Tibial artery (tissue), 4 donors: ENCODE measurements around the gene CD63.

ENCODE experiments used
- DNase-seq, 2 donors: peaks; one replicate each; pipeline ENCODE4 v3.0.0-alpha.2; 2019
- H3K27ac ChIP-seq, 2 donors: fragments of 200-600 bp; sonication (generic) in 1 of 2; 1 replicate in 1 of 2; 2 replicates in 1 of 2; pipeline ENCODE4 v1.5.1; 2018 to 2019; ENCODE audit warnings: mild to moderate bottlenecking in 1 of 2
- H3K27me3 ChIP-seq, 2 donors: fragments of 200-600 bp; sonication (generic) in 1 of 2; one replicate each; pipeline versions ENCODE4 v1.5.1 to v1.6.0; 2016 to 2019
- H3K36me3 ChIP-seq, 3 donors: fragments of 200-600 bp; sonication (generic) in 2 of 3; one replicate each; pipeline ENCODE4 v1.5.1; 2016 to 2019; ENCODE audit warnings: mild to moderate bottlenecking in 2 of 3
- H3K4me1 ChIP-seq, 4 donors: fragments of 200-600 bp; sonication (generic) in 2 of 4; 1 replicate in 3 of 4; 2 replicates in 1 of 4; pipeline ENCODE4 v1.5.1; 2016 to 2019
- H3K4me3 ChIP-seq, 2 donors: fragments of 200-600 bp; sonication (generic) in 1 of 2; 1 replicate in 1 of 2; 2 replicates in 1 of 2; pipeline ENCODE4 v1.5.1; 2018 to 2019; ENCODE audit warnings: mild to moderate bottlenecking in 2 of 2
- H3K9me3 ChIP-seq, 3 donors: fragments of 200-600 bp; sonication (generic) in 1 of 3; one replicate each; pipeline ENCODE4 v1.5.1; 2016 to 2019
- CTCF ChIP-seq, 2 experiments: fragments of 200-600 bp in 1 of 2; fragments of 450-650 bp in 1 of 2; IDR thresholded peaks; one replicate each; pipeline ENCODE4 v1.5.1; 2017 to 2019; ENCODE audit warnings: antibody characterized with exemption in 2 of 2, mild to moderate bottlenecking in 1 of 2, moderate library complexity in 1 of 2
- intact Hi-C: fragments of 100-400 bp; cut with DNase I; formaldehyde crosslinking; loops from one replicate; pipeline ENCODE4 v1.15.0; 2023; ENCODE audit warnings: low total_unique reads

Gene CD63

GRCh38 chr12:55684761-55685370 is 43.9 kb downstream of the CD63 start:
- no peak for TF ChIP-seq CTCF (IDR thresholded peaks at IDR 0.05)
- Histone ChIP-seq H3K27ac (no peak overlapping the region), H3K4me3 (no peak overlapping the region), H3K36me3 (peaks cover 37 to 51% (median 47%) of the 10 kb centered on the region in 3 donors), H3K27me3 (no peaks in the 10 kb centered on the region), H3K4me1 (peaks cover 0 to 15% (median 11%) of the 10 kb centered on the region in 4 donors), H3K9me3 (no peaks in the 10 kb centered on the region)
- peak in 1 of 2 donors; percentile 51 for DNase-seq
- intact Hi-C loops, result loop anchor here (5.0 kb wide), 2 partner anchors 37 to 52 kb away; partner anchors contain the start of gene RDH5

- intact Hi-C loops, result loop anchor here (5.0 kb wide), 2 partner anchors 39 to 54 kb away; partner anchors contain the start of gene RDH5
- Histone ChIP-seq H3K36me3 (peaks cover 34 to 43% (median 38%) of the 10 kb centered on the region in 3 donors), H3K4me1 (peaks cover 0 to 15% (median 11%) of the 10 kb centered on the region in 4 donors), H3K27ac (no peak overlapping the region), H3K9me3 (no peaks in the 10 kb centered on the region), H3K27me3 (no peaks in the 10 kb centered on the region), H3K4me3 (no peak overlapping the region)
- peak in 1 of 2 donors; percentile 28 for DNase-seq
- TF ChIP-seq CTCF (IDR thresholded peaks at IDR 0.05), result no peak
These were observed 45.1 kb downstream of the CD63 start for GRCh38 chr12:55683676-55684075.

- Histone ChIP-seq H3K27me3 (no peaks in the 10 kb centered on the region), H3K4me1 (peaks cover 0 to 15% (median 11%) of the 10 kb centered on the region in 4 donors), H3K36me3 (peaks cover 20 to 28% (median 24%) of the 10 kb centered on the region in 3 donors), H3K9me3 (no peaks in the 10 kb centered on the region), H3K27ac (peak overlapping the region in 1 of 2 donors; percentile 49), H3K4me3 (no peak overlapping the region)
- no peak for TF ChIP-seq CTCF (IDR thresholded peaks at IDR 0.05)
- no peak for DNase-seq
- intact Hi-C loops, result loop anchor here (5.0 kb wide), 2 partner anchors 40 to 55 kb away; partner anchors contain the start of gene RDH5
These were observed 46.6 kb downstream of the CD63 start for GRCh38 chr12:55682087-55682796.

- Histone ChIP-seq H3K4me1 (peaks cover 0 to 15% (median 11%) of the 10 kb centered on the region in 4 donors), H3K9me3 (no peaks in the 10 kb centered on the region), H3K4me3 (peak overlapping the region; percentile 4 to 5), H3K27me3 (no peaks in the 10 kb centered on the region), H3K27ac (peak overlapping the region; percentile 23 to 49), H3K36me3 (peaks cover 16 to 20% (median 17%) of the 10 kb centered on the region in 3 donors)
- TF ChIP-seq CTCF (IDR thresholded peaks at IDR 0.05), result peak; percentile 29 to 36
- DNase-seq, result peak; percentile 35 to 76
- intact Hi-C loops, result loop anchor here (5.0 kb wide), 2 partner anchors 41 to 56 kb away; partner anchors contain the start of gene RDH5
These were observed 47.4 kb downstream of the CD63 start for GRCh38 chr12:55681142-55682077.

GRCh38 chr12:55679691-55680090 is 49.1 kb downstream of the CD63 start:
- Histone ChIP-seq H3K9me3 (no peaks in the 10 kb centered on the region), H3K36me3 (peaks cover under 1 to 3% (median 1%) of the 10 kb centered on the region in 3 donors), H3K4me3 (no peak overlapping the region), H3K27ac (no peak overlapping the region), H3K4me1 (peaks cover 0 to 15% (median 11%) of the 10 kb centered on the region in 4 donors), H3K27me3 (no peaks in the 10 kb centered on the region)
- TF ChIP-seq CTCF (IDR thresholded peaks at IDR 0.05), result no peak
- intact Hi-C loops, result loop anchor here (5.0 kb wide), 2 partner anchors 43 to 58 kb away; partner anchors contain the start of gene RDH5
- peak in 1 of 2 donors; percentile 49 for DNase-seq
